Vagina (tissue), 2 donors: ENCODE results near the gene SLAMF6. TPM values are rescaled to one million over a fixed set of nuclear protein-coding genes. Genes with fewer than 3 reads are reported as not detected.

ENCODE experiments used
- DNase-seq, 2 donors: peaks; one replicate each; pipeline ENCODE4 v3.0.0-alpha.2; 2017; ENCODE audit errors: extremely low spot score in 2 of 2
- H3K27ac ChIP-seq: fragments of 200-600 bp; sonication (generic); one replicate; pipeline ENCODE4 v1.5.1; 2019
- H3K27me3 ChIP-seq: fragments of 200-600 bp; sonication (generic); one replicate; pipeline ENCODE4 v1.5.1; 2019
- H3K36me3 ChIP-seq, 2 donors: fragments of 200-600 bp; sonication (generic); one replicate each; pipeline ENCODE4 v1.5.1; 2017 to 2019
- H3K4me1 ChIP-seq: fragments of 200-600 bp; sonication (generic); one replicate; pipeline ENCODE4 v1.5.1; 2019
- H3K4me3 ChIP-seq, 2 donors: fragments of 200-600 bp; sonication (generic); 1 replicate in 1 of 2; 2 replicates in 1 of 2; pipeline ENCODE4 v1.5.1; 2016 to 2019
- H3K9me3 ChIP-seq: fragments of 200-600 bp; sonication (generic); one replicate; pipeline ENCODE4 v1.5.1; 2019
- POLR2A ChIP-seq, 2 donors: fragments of 450-650 bp; IDR thresholded peaks; one replicate each; pipeline ENCODE4 v1.6.1; 2017; ENCODE audit warnings: antibody characterized with exemption in 2 of 2, mild to moderate bottlenecking in 2 of 2, moderate library complexity in 2 of 2
- POLR2AphosphoS5 ChIP-seq, 2 donors: sonication (generic); formaldehyde crosslinking; IDR thresholded peaks; one replicate each; pipeline ENCODE4 v1.9.0; 2017; ENCODE audit warnings: antibody characterized with exemption in 2 of 2, mild to moderate bottlenecking in 2 of 2, low read depth in 1 of 2; ENCODE audit not compliant: insufficient read depth in 1 of 2
- intact Hi-C: fragments of 100-400 bp; cut with DNase I; formaldehyde crosslinking; loops from one replicate; pipeline ENCODE4 v1.15.1; 2023
- total RNA-seq: library from RNA; depleted of rRNA; stranded (reverse); fragments of >200 nt; gene quantifications from one replicate; pipeline ENCODE4 v1.2.3, GENCODE V29; 2016
- TF ChIP-seq, protein P1 (sequence below), 3 experiments: fragments of 450-650 bp in 2 of 3; fragments of 200-600 bp in 1 of 3; sonication (generic) in 1 of 3; IDR thresholded peaks; one replicate each; pipeline ENCODE4 v1.5.1; 2017 to 2019; ENCODE audit warnings: antibody characterized with exemption in 3 of 3, mild to moderate bottlenecking in 2 of 3, moderate library complexity in 2 of 3

Gene SLAMF6
- total RNA-seq, 1 donor from 2014 or later: 8.6 TPM

DNA sequence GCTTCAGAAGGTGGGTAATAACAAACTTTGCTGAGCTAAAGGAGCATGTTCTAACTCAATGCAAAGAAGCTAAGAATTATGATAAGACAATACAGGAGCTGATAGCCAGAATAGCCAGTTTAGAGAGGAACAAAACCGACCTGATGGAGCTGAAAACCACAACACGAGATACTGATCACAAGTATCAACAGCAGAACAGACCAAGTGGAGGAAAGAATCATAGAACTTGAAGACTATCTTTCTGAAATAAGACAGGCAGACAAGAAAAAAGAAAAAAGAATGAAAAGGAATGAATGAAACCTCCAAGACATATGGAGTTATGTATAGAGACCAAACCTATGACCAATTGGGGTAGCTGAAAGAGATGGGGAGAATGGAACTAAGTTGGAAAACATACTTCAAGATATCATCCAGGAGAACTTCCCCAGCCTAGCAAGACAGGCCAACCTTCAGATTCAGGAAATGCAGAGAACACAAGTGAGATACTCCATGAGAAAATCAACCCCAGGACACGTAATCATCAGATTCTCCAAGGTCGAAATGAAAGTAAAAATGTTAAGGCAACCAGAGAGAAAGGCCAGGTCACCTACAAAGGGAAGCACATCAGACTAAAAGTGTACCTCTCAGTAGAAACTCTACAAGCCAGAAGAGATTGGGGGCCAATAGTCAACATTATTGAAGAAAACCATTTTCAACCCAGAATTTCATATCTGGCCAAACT, 35.8 kb upstream of the SLAMF6 start:
- Histone ChIP-seq H3K9me3 (no peaks in the 10 kb centered on the region), H3K4me3 (no peak overlapping the region), H3K4me1 (no peaks in the 10 kb centered on the region), H3K27me3 (no peaks in the 10 kb centered on the region), H3K36me3 (no peaks in the 10 kb centered on the region), H3K27ac (no peak overlapping the region)
- intact Hi-C loops: no loop called here
- TF ChIP-seq POLR2A (IDR thresholded peaks at IDR 0.05) (no peak), POLR2AphosphoS5 (IDR thresholded peaks at IDR 0.05; ENCODE audit: insufficient read depth in 1 of 2, low read depth in 1 of 2) (no peak)
- TF ChIP-seq, protein P1, sequence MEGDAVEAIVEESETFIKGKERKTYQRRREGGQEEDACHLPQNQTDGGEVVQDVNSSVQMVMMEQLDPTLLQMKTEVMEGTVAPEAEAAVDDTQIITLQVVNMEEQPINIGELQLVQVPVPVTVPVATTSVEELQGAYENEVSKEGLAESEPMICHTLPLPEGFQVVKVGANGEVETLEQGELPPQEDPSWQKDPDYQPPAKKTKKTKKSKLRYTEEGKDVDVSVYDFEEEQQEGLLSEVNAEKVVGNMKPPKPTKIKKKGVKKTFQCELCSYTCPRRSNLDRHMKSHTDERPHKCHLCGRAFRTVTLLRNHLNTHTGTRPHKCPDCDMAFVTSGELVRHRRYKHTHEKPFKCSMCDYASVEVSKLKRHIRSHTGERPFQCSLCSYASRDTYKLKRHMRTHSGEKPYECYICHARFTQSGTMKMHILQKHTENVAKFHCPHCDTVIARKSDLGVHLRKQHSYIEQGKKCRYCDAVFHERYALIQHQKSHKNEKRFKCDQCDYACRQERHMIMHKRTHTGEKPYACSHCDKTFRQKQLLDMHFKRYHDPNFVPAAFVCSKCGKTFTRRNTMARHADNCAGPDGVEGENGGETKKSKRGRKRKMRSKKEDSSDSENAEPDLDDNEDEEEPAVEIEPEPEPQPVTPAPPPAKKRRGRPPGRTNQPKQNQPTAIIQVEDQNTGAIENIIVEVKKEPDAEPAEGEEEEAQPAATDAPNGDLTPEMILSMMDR (IDR thresholded peaks at IDR 0.05): no peak
- no peak for DNase-seq

DNA sequence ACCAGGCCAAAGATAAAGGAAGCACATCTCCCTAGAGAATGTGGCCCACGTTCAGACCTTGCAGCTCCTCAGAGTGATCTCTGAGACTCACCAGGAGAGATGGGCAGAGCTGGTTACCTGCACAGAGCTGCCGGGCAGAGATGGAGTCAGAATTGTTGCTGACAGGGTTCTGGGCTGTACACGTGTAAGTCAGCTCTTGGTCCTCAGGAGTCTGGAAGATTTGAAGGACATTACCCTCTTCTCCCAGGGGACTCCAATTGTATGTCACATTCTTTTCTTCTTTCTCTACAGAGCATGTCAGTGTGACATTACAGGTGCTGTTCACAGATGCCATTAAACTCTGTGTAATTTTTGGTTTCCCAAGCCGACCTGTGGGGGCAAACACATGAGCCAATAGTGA, 30.7 kb upstream of the SLAMF6 start:
- Histone ChIP-seq H3K4me1 (no peaks in the 10 kb centered on the region), H3K27ac (no peak overlapping the region), H3K27me3 (no peaks in the 10 kb centered on the region), H3K36me3 (no peaks in the 10 kb centered on the region), H3K4me3 (no peak overlapping the region), H3K9me3 (no peaks in the 10 kb centered on the region)
- DNase-seq: no peak
- TF ChIP-seq POLR2A (IDR thresholded peaks at IDR 0.05): no peak
- TF ChIP-seq POLR2AphosphoS5 (IDR thresholded peaks at IDR 0.05; ENCODE audit: insufficient read depth in 1 of 2, low read depth in 1 of 2): no peak
- TF ChIP-seq, protein P1 (IDR thresholded peaks at IDR 0.05): no peak
- intact Hi-C loops: no loop called here

DNA sequence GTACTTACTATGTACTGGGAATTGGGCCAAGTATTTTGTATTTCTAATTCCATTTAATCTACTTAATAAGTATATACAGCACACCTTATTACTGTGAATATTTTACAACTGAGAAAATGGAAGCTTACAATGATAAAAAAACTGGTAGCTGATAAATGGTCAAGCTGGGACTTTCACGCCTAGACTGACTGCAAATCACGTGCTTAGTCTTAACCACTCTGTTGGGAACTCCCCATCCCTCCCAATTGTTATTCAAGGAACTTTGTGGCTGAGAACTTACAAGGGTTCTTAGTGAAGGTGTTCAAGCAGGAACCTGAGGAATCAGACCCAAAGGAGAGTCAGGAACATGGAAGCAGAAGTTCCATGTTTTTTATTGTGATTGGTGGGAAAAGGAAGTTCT, 29.4 kb upstream of the SLAMF6 start:
- no peak overlapping the region for H3K27ac ChIP-seq
- no peaks in the 10 kb centered on the region for H3K4me1 ChIP-seq
- H3K9me3 ChIP-seq: no peaks in the 10 kb centered on the region
- H3K4me3 ChIP-seq: no peak overlapping the region
- no peaks in the 10 kb centered on the region for H3K36me3 ChIP-seq
- TF ChIP-seq, protein P1 (IDR thresholded peaks at IDR 0.05): no peak
- TF ChIP-seq POLR2A (IDR thresholded peaks at IDR 0.05) (no peak), POLR2AphosphoS5 (IDR thresholded peaks at IDR 0.05; ENCODE audit: insufficient read depth in 1 of 2, low read depth in 1 of 2) (no peak)
- intact Hi-C loops: no loop called here
- no peak for DNase-seq
- no peaks in the 10 kb centered on the region for H3K27me3 ChIP-seq

DNA sequence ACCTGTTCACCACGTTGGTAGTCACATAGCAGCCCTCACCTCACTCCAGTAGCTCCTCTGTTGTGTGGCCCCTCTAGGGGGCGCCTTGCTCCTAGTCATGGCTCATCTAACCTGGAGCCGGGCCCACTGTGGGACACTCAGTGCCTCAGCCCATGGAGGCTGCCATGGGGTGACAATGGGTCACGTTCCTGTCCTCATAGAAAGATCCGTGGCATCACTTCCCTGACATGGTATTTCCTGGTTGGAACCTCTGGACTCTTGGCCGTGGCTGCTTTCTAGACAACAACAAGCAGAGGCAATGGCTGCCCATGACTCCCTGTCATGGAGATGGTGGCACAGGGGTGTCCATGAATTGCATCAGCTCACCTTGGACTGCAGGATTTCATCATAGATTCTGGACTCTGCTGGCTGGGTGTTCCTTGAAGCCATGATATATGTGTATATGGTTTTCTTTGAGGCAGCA, 27.5 kb upstream of the SLAMF6 start:
- no peaks in the 10 kb centered on the region for H3K9me3 ChIP-seq
- H3K27me3 ChIP-seq: no peaks in the 10 kb centered on the region
- no peaks in the 10 kb centered on the region for H3K4me1 ChIP-seq
- DNase-seq: no peak
- H3K36me3 ChIP-seq: no peaks in the 10 kb centered on the region
- H3K27ac ChIP-seq: no peak overlapping the region
- no peak overlapping the region for H3K4me3 ChIP-seq
- TF ChIP-seq POLR2A (IDR thresholded peaks at IDR 0.05) (no peak), POLR2AphosphoS5 (IDR thresholded peaks at IDR 0.05; ENCODE audit: insufficient read depth in 1 of 2, low read depth in 1 of 2) (no peak)
- TF ChIP-seq, protein P1 (IDR thresholded peaks at IDR 0.05): no peak
- intact Hi-C loops: no loop called here

DNA sequence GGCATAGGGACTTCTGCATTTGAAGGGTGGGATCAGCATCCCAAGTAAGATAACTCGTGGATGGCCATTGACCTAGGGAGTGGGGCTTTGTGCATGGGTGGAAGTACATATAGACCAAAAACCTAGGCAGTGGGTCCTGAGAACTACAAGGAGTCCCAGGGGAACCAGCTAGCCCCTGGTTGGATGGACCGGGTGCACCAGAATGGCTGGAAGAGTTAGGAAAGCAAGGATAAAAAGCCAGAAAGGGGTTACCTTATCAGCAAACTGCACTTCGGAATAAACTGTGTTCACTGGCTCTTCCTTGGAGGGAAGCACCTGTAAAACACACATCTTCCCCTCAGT, 26.6 kb upstream of the SLAMF6 start:
- H3K4me3 ChIP-seq: no peak overlapping the region
- intact Hi-C loops: no loop called here
- H3K36me3 ChIP-seq: no peaks in the 10 kb centered on the region
- no peak for DNase-seq
- H3K4me1 ChIP-seq: no peaks in the 10 kb centered on the region
- TF ChIP-seq POLR2A (IDR thresholded peaks at IDR 0.05): no peak
- TF ChIP-seq, protein P1 (IDR thresholded peaks at IDR 0.05): no peak
- TF ChIP-seq POLR2AphosphoS5 (IDR thresholded peaks at IDR 0.05; ENCODE audit: insufficient read depth in 1 of 2, low read depth in 1 of 2): no peak
- H3K9me3 ChIP-seq: no peaks in the 10 kb centered on the region
- no peak overlapping the region for H3K27ac ChIP-seq
- H3K27me3 ChIP-seq: no peaks in the 10 kb centered on the region
